Measurements from ENCODE around the gene FOXA2. TPM values are rescaled to one million over a fixed set of nuclear protein-coding genes. Genes with fewer than 3 reads are reported as not detected.

The FOXA2 gene
- total and polyA plus RNA-seq, 2 experiments from 2014 or later, result 0.24 TPM; not detected in 1

GRCh38 chr20:22536141-22536828, 48.1 kb downstream of the FOXA2 start:
- DNase-seq (ENCODE audit: low read depth in 1 of 2, low spot score in 1 of 2), result no peak
- TF ChIP-seq CTCF (IDR thresholded peaks at IDR 0.05; ENCODE audit: low read depth, low read length), result no peak
- H3K4me3 ChIP-seq, result no peak overlapping the region
- H3K4me1 ChIP-seq (ENCODE audit: low read depth), result no peaks in the 10 kb centered on the region
- no peak overlapping the region for H3K27ac ChIP-seq
- peaks cover 11% of the 10 kb centered on the region for H3K27me3 ChIP-seq
- H3K36me3 ChIP-seq, result no peaks in the 10 kb centered on the region
- no peaks in the 10 kb centered on the region for H3K9me3 ChIP-seq (ENCODE audit: low read depth)

GRCh38 chr20:22535483-22535882, 48.9 kb downstream of the FOXA2 start:
- Histone ChIP-seq H3K4me3 (no peak overlapping the region), H3K27me3 (peaks cover 5% of the 10 kb centered on the region), H3K9me3 (ENCODE audit: low read depth) (no peaks in the 10 kb centered on the region), H3K36me3 (no peaks in the 10 kb centered on the region), H3K4me1 (ENCODE audit: low read depth) (no peaks in the 10 kb centered on the region), H3K27ac (no peak overlapping the region)
- TF ChIP-seq CTCF (IDR thresholded peaks at IDR 0.05; ENCODE audit: low read depth, low read length), result no peak
- no peak for DNase-seq (ENCODE audit: low read depth in 1 of 2, low spot score in 1 of 2)

GRCh38 chr20:22533823-22534751, 50.3 kb downstream of the FOXA2 start:
- H3K36me3 ChIP-seq, result no peaks in the 10 kb centered on the region
- no peak overlapping the region for H3K27ac ChIP-seq
- no peaks in the 10 kb centered on the region for H3K27me3 ChIP-seq
- H3K4me1 ChIP-seq (ENCODE audit: low read depth), result no peaks in the 10 kb centered on the region
- DNase-seq (ENCODE audit: low read depth in 1 of 2, low spot score in 1 of 2), result no peak
- H3K4me3 ChIP-seq, result no peak overlapping the region
- no peak for TF ChIP-seq CTCF (IDR thresholded peaks at IDR 0.05; ENCODE audit: low read depth, low read length)
- no peaks in the 10 kb centered on the region for H3K9me3 ChIP-seq (ENCODE audit: low read depth)

GRCh38 chr20:22532598-22532997, 51.8 kb downstream of the FOXA2 start:
- no peaks in the 10 kb centered on the region for H3K4me1 ChIP-seq (ENCODE audit: low read depth)
- TF ChIP-seq CTCF (IDR thresholded peaks at IDR 0.05; ENCODE audit: low read depth, low read length), result no peak
- no peak for DNase-seq (ENCODE audit: low read depth in 1 of 2, low spot score in 1 of 2)
- H3K27me3 ChIP-seq, result no peaks in the 10 kb centered on the region
- no peaks in the 10 kb centered on the region for H3K9me3 ChIP-seq (ENCODE audit: low read depth)
- H3K4me3 ChIP-seq, result no peak overlapping the region
- H3K27ac ChIP-seq, result no peak overlapping the region
- no peaks in the 10 kb centered on the region for H3K36me3 ChIP-seq

- Histone ChIP-seq H3K4me1 (ENCODE audit: low read depth) (no peaks in the 10 kb centered on the region), H3K4me3 (no peak overlapping the region), H3K36me3 (no peaks in the 10 kb centered on the region), H3K9me3 (ENCODE audit: low read depth) (no peaks in the 10 kb centered on the region), H3K27me3 (no peaks in the 10 kb centered on the region), H3K27ac (no peak overlapping the region)
- DNase-seq (ENCODE audit: low read depth in 1 of 2, low spot score in 1 of 2), result no peak
- no peak for TF ChIP-seq CTCF (IDR thresholded peaks at IDR 0.05; ENCODE audit: low read depth, low read length)
Observed at GRCh38 chr20:22531756-22532155, 52.6 kb downstream of the FOXA2 start.

Data from cardiac muscle cell (in vitro differentiated cells and primary cell).